OCI-LY7 (cell line): Measurements from ENCODE around the gene HS2ST1.

ENCODE experiments used
- CTCF ChIP-seq: fragments of 200-600 bp; sonication (generic); conservative IDR thresholded peaks from 2 replicates; pipeline ENCODE4 v1.5.1; 2014; ENCODE audit warnings: mild to moderate bottlenecking, antibody characterized with exemption, low read length, moderate library complexity, mixed read lengths
- EZH2phosphoT487 ChIP-seq: fragments of 200-600 bp; sonication (generic); IDR thresholded peaks from 2 replicates; pipeline ENCODE4 v1.6.1; 2018; ENCODE audit warnings: low read depth, borderline replicate concordance, mild to moderate bottlenecking, mixed run types, antibody characterized with exemption, low read length, moderate library complexity, mixed read lengths

- TF ChIP-seq CTCF, result no peak
- no peak for TF ChIP-seq EZH2phosphoT487
Observed at GRCh38 chr1:87123610-87124009, 209.2 kb downstream of the HS2ST1 start.
